GM12874 (cell line): ENCODE data around the gene SCN5A.

Experiments used
- TF ChIP-seq, protein P1 (sequence below): IDR thresholded peaks from 2 replicates; pipeline ENCODE4 v1.5.1; 2011; ENCODE audit warnings: low read depth, mild to moderate bottlenecking, control low read depth, low read length, moderate library complexity; ENCODE audit not compliant: insufficient read depth

Gene SCN5A

DNA sequence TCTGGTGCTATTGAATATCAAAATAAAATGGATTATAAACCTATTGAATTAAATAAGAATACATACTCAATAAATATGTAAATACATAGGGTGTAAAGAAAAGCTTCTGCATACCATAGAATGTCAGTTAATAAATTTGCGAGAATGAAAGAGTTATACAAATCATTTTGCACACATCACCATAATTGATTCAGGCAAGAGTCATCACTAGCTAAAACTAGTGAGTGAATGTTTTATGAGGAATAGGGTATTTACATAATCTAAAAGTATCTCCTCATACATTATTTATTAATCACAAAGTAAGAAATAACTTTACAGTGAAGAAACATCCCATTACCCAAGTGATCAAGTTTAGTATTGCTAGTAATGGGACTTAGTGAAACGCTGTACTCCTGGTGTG is 139.8 kb downstream of the SCN5A start:
- TF ChIP-seq, protein P1, sequence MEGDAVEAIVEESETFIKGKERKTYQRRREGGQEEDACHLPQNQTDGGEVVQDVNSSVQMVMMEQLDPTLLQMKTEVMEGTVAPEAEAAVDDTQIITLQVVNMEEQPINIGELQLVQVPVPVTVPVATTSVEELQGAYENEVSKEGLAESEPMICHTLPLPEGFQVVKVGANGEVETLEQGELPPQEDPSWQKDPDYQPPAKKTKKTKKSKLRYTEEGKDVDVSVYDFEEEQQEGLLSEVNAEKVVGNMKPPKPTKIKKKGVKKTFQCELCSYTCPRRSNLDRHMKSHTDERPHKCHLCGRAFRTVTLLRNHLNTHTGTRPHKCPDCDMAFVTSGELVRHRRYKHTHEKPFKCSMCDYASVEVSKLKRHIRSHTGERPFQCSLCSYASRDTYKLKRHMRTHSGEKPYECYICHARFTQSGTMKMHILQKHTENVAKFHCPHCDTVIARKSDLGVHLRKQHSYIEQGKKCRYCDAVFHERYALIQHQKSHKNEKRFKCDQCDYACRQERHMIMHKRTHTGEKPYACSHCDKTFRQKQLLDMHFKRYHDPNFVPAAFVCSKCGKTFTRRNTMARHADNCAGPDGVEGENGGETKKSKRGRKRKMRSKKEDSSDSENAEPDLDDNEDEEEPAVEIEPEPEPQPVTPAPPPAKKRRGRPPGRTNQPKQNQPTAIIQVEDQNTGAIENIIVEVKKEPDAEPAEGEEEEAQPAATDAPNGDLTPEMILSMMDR: no peak

DNA sequence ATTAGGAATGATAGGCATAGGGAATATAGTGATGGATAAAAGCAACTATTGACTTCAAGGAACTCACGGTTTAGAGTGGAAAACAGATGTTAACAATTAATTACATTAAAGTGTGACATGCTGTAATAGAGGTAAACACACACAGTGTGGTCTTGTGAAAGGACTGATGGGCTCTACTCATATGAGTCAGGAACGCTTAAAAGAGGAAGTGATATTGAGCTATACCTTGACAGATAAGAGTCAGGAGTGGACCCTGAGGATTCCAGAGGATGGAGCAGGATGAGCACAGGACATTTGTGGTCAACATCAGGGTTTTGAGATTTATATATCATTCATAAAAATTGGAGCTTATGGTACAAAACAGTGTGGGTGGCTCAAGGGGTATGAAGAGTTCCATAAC is 142.4 kb downstream of the SCN5A start:
- TF ChIP-seq, protein P1: no peak

DNA sequence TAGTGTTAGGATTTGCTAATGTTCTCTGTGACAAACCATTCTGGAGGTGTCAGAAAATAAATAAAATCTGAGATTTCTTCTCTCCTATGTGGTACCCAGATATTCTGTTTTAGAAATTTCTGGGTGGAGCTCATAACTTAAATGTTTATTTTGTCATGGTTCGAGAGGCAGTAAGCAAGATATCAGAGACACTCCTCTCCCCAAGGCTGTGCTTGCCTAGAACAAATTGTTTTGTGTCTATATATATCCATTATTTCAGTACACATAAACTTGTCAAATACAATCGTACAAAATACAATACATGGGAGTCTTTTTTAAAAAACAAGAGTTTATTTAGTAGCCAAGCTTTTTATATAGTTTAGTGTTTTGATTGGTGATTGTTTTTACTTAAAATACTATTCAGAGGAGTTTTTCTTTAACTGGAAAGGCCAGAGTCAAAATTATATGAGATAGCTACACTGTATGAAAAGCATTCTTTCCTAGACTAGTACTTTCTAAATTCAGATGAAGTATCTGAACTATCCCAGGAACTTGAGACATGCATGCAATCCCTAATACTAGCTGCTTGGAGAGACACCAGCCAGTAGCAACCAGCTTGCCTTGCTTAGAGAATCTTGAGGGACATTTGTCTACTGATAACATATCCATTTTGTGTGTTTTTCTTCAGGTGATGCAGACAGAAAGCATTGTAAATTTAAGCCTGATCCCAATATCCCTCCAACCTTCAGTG is 148.6 kb downstream of the SCN5A start:
- TF ChIP-seq, protein P1: no peak
